HL-60 (cell line): Measurements from ENCODE around the gene DENND1A.

Source experiments
- POLR2AphosphoS5 ChIP-seq: IDR thresholded peaks from 2 replicates; pipeline ENCODE4 v1.6.1; 2012; ENCODE audit warnings: low read depth
- TF ChIP-seq, protein P1 (sequence below): IDR thresholded peaks from one replicate; pipeline ENCODE4 v1.5.1; 2011; ENCODE audit warnings: low read length, control low read depth, inconsistent platforms; ENCODE audit not compliant: insufficient read depth

DNA sequence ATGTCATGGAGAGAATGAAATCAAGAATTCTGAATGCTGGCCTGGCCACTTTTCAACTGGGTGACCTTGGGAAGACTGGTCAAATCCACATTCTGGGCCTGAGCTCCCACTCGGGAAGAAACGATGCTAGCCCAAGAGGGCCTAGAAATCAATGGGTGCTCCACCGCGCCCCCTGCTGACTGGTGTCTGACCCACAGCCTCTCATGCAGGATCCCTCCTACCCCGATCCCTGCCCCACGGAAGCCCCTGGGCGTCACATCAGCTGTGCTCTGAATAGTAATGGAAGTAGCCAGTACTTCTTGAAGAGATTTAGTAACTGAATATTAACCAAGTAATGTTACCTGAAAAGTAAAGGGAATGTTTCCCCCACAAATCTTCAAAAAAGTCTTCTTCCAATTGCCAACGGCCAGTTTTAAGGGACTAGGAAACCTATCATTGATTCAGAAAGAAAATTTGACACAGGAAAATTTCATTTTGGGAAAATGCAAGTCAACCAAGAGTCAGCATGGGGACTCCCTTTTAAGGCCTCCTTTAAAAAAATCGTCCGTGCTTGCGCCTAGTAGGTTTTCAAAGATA is 530.0 kb downstream of the DENND1A start:
- TF ChIP-seq, protein P1, sequence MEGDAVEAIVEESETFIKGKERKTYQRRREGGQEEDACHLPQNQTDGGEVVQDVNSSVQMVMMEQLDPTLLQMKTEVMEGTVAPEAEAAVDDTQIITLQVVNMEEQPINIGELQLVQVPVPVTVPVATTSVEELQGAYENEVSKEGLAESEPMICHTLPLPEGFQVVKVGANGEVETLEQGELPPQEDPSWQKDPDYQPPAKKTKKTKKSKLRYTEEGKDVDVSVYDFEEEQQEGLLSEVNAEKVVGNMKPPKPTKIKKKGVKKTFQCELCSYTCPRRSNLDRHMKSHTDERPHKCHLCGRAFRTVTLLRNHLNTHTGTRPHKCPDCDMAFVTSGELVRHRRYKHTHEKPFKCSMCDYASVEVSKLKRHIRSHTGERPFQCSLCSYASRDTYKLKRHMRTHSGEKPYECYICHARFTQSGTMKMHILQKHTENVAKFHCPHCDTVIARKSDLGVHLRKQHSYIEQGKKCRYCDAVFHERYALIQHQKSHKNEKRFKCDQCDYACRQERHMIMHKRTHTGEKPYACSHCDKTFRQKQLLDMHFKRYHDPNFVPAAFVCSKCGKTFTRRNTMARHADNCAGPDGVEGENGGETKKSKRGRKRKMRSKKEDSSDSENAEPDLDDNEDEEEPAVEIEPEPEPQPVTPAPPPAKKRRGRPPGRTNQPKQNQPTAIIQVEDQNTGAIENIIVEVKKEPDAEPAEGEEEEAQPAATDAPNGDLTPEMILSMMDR, result peak; percentile 33
- TF ChIP-seq POLR2AphosphoS5, result no peak
